Measurements from ENCODE around the gene RASSF1.
"Not testable (repeated sequence)": the region's sequence is repeated elsewhere in the genome, so short reads cannot be mapped to it uniquely, and the experiment has no call there.

RASSF1 gene

DNA sequence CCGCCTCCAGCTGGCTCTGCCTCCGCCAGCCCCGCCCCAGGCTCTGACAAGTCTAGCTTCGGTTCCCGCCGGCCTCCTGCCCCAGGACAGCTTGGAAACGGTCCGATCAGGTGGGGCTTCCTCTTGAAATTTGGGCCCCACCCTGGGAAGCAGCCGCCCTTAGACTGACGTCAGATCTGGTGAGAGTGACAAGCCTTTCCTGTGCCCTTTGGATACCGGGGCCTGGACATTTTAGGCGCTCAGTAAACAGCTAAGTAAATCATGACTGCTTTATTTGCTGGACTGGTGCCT is 41.1 kb downstream of the RASSF1 start:
- no peak for DNase-seq

DNA sequence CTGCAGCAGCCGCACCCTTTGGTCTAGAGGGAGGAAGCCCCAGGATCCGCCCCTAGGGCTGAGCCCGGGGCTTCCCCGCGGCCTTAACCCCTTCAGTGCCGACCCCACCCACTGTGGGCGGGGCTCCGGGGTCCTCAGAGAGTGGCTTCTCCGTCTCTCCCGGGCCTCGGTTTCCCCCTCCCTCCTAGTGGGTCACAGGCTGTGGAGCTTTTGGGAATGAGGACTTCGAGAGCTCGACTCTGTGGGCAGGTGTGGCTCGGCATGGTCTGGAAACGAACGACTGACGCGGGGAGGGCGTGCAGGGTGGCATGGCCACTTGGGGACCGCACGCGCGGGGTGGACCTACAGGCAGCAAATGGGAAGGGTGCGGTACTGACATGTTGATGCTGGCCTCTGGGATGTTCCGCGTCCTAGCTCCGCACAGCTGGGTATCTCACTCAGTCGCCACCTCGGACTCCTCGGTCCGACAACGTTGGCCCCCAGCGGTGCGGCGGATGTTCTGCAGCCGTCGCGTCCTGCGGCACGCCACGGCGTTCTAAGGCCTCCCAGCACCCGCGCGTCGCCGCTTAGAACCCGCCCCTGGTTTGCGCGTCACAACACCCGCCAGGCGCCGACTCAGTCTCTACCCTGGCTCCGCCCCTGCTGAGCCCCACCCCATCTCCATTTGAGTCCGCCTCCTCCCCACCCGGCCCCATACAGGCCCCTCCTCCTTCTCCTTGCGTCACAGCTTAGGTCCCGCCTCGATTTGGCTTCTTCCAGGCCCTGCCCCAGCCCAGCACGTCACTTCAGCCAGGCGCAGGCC is 41.6 kb downstream of the RASSF1 start, which contains the start of the genes HYAL3 and NAA80:
TSS of gene HYAL3 (minus strand) at position 570 of the 802 bp plus-strand sequence. CDS start 3,803 bp downstream, outside the sequence.
TSS of gene NAA80 (minus strand) at position 570 of the 802 bp plus-strand sequence. CDS start 1,942 bp downstream, outside the sequence.
- peak; percentile 93 to 97 (median 93) for DNase-seq

DNA sequence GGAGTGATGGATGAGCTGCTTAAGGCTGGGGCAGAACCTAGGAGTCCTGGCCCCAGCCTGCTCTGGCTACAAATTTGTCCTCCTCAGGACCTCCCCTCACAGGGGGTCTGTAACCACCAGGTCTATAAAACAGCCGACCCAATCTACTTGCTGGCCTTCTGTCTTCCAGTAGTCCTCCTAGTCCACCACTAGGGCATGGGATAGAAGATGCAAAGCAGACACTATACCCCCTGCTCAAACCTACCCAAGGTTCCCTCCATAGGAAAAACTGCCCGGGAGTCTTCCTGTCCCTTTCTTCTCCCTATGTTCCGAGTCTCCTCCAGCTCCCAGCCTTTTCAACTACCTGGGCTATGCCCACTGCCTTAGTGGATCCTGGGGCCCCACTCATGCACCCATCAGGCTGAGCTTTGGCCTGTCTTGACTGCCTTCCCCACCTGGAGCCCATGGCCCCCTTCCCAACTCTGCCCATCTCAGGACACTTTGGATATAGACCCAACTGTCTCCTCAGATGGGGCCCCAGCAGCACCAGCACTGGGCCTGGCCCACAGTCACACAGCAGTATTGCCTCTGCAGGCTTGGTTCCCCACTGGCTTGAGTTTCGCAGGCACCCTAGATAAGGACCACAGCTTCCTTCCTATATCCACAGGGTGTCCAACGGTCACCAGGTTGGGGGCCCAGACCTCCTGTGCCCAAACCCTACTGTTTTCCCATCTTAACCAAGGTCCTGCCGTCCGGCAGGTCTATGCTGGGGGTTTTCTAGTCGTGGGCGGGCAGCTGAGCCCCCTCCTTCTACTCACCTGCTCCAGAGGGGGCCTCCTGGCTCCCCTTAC is 42.5 kb downstream of the RASSF1 start:
- no peak for DNase-seq

DNA sequence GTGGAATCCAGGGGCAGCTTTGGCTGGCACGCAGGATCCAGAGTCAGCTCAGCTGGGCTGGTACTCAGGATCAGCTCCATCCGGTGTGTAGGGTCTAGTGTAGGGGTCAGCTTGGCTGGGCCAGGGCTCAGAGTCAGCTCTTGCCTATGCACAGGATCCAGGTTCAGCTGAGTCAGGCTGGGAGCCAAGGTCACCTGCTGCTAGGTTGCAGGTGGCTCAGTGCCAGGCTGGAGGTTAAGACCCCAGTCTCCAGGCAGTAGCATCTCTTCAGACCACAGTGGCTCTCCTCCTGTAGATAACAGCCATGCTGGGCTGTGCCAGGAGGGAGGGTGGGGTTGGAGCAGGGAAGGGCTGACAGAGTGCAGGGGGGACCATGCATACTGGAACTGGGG is 43.3 kb downstream of the RASSF1 start:
- no peak for DNase-seq

DNA sequence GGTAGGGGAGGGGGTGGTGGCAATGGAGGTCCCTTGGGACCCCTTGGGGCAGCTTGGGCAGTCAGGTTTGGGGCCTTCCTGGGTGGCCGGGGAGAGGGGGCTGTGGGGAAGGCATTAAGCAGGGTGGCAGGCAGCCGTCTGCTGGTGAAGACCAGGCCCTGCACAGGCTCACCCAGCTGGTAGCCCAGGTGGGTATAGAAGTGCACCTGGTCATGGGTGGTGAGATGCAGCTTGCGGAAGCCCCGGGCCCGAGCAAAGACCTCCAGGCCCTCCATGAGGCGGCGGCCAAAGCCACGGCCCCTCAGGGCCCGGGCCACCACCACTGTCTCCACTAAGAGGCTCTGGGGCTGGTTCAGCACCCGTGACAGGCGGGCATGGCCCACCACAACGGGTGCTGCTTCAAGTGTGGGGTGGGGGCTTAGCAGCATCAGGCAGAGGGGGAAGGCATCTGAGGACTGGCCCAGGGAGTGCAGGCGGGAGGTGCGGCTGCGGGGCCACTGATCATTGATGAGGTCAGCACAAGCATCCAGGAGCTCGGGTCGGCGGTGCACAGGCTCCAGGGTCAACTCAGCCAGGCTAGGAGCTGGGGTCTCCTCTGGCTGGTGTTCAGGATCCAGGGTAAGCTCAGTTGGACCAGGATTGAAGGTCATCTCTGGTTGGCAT is 43.8 kb downstream of the RASSF1 start:
- DNase-seq, result no peak

DNA sequence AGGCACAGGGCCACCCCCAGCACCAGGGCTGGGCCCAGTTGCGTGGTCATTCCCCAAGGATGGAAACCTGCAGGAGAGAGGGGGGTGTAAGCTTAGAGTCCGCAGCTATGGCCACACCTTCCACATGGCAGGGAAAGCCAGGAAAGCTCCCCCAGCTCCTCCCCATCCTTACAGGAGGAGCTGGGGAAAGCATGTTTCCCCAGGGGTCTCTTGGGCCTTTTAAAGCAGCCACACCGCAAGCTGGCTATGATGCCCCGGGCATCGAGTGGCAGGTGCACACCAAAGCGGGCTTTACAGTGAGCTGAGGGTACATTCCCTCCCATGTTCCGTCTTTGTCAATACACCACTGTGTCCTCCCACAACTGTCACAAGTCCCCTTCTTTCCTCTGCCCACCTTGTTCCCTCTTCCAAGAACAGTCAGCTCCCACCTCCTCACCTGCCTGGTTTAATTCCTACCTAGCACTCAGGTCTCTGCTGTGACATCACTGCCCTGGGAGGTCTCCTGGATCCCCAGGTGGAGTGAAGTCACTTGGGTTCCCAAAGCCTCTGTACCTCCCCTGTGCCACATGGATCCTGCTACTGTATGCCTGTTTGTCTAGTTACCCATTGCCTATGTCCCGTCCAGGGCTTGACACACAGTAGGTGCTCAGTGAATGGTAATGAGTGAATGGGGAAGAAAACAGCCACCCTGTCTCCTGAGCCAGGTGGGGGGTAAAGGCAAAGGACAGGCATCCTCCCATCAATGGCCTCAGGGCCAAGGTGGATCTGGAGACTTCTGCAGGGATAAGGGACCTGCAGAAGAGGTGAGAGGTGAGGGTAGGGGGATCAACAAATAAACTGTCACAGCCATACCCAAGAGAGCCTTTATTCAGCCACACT is 44.8 kb downstream of the RASSF1 start:
- DNase-seq, result no peak

DNA sequence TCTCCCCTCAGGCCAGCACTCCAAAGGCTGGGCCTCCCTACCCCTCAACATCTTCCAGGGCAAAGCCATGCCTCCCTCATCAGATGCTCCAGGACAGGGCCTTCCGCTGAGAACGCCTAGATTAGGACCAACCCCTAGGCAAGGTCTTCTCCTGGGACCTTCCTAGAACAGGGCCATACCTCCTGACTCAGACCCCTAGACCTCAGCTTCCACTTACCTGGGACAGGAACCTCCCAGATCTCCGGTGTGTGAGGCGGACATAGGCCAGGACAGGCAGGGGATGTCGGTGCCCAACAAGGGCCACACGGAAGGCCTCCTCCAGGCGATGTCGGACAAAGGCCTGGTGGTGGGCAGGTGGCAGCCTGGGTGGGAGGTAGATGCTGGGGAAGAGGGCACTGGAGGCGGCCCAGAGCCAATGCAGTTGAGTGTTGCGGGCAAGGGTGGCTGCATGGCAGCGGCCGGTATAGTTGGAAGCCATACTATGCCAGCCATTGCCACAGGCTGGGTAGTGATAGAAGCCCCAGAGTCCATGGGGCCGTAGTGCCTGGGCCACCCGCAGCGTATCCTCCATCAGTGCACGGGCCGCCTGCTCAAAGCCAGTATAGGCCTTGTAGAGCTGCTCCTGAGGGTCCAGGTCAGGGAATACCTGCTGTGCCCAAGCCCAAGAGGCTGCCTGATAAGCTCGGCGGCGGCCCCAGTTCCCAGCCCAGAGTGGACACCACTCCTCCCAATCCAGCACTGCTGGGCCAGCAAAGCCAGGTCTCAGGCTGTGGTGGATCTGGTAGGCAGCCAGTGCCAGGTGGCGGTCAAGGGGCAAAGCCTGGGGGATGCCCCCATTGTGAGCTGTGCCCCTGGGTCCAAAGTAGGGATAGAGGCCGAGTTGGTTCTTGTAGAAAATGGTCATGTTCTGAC is 45.9 kb downstream of the RASSF1 start:
- no peak for DNase-seq

DNA sequence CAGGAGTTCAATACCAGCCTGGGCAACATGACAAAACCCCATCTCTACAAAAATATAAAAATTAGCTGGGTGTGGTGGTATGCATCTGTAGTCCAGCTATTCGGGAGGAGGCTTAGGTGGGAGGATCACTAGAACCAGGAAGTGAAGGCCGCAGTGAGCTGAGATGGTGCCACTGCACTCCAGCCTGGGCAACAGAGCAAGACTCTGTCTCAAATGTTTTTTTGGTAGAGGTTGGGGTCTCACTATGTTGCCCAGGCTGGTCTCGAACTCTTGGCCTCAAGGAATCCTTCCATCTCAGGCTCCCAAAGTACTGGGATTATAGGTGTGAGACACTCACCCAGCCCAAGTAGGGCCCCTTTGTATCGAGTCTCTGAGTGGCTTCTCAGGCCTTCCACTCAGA is 46.5 kb downstream of the RASSF1 start:
- DNase-seq, result no peak

DNA sequence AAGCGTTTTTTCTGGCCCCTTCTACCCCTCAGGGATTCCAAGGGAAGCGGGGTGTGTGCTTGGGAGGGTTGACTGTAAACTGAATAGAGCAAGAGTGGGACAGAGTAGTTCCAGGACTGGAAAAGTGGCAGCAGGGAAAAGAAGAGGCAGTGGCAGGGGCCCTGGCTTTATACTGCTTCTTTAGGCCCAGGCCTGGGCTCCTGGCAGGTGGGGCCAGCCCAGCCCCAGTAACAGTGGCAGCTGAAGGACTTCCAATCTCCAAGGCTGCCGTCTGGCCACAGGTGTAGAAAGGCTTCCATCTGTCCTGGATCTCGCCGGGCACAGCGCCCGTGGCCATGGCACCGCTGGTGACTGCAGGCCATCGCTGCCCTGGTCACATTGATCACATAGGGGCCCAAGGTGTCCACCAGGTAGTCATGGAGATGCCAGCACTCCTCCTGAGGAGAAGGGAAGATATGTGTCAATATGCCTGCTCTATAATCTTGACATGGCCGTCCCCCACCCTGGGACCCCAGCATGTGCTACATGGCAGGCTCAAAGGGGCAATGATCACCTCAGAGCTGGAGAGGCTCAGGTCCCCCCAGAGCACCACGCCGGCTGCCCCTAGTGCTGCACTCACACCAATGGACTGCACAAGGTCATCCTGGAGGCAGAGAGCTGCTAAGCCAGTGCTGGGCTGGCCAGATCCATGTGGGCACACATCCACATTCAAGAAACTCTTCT is 47.4 kb downstream of the RASSF1 start:
- DNase-seq, result no peak

DNA sequence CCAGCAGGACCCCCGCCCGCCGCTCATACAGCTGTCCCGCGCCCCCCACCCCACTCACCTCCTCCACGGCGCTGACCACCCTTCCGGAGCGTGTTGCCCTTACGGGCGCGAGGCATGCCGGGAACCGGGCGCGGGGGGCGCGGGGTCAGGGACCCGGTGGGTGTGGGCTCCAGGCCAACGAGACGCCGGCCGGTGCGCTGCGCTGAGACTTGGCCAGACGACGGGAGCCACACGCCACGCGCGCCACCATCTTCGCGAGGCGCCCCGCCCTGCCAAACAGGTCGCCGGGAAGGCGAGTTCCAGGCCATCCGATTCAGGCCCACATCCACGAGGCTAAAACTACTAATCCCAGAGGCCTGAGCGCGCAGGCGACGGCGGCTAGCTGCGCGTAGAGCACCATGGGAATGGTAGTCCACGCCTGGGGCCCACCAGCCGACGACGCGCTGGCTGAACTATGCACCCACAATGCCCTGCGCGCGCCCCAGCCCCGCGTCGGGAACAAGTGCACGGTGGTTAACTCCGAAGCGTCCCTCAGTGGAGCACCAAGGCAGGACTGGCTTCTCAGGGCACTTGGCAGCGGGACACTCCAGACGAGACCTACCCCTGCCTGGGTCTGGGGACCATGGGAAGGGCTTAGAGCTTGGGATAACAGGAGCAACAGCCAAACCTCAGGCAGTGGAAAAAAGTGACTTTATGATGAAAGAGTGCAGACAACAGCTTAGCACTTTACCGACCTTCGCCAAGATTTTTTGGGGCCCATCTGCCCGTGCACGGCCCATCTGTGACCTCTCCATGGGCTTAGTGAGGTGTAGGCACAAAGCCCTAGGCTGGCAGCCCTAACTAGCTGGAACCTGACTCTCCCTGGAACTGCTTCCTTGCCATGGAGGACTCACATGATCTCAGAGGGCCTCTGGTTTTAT is 48.2 kb downstream of the RASSF1 start, which contains the start of gene IFRD2:
TSS of gene IFRD2 (minus strand) at position 271 of the 920 bp plus-strand sequence. CDS start at position 116, 155 bp downstream.
- peak; percentile 89 to 95 (median 92) for DNase-seq

DNA sequence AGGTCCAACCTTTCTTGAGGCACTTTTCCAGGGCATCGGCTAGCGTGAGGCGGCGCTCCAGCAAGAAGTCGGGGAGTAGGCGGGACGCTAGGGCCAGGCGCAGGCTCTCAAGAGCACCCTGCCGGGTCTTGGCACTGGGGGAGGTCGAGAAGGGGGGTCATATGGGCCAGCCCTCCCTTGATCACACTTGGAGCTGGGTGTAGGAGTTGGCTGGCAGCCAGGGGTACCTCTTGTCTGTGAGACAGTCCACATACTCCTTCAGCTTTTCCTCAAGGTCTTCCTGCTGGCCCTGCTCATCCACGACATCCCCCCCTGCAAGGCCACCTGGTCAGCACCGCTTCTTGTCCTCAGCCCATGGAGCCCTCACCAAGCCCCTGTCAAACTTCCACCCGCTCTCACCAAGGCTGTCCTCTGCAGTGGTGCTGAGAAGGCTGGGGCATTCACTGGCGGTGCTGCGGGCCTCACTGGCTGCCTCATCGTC is 50.4 kb downstream of the RASSF1 start:
- DNase-seq, result no peak

DNA sequence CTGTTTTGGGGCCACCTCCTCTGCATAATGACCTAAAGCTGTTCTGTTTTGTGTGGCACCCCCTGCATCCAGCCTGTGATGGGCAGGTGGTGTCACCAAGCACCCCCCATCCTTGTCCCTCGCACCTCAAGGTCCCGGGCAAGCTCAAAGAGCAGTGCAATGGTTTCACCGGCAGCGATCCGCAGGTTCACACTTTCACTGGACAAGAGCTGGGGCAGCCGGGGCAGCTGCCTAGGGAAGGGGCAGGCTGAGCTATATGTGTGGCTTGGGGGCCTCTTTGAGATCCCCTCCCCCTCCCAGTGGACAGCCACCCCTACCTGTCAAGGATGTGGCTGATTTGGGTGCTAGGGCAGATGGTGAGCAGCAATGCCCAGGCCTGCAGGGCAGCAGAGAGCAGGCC is 51.5 kb downstream of the RASSF1 start:
- DNase-seq, result no peak

DNA sequence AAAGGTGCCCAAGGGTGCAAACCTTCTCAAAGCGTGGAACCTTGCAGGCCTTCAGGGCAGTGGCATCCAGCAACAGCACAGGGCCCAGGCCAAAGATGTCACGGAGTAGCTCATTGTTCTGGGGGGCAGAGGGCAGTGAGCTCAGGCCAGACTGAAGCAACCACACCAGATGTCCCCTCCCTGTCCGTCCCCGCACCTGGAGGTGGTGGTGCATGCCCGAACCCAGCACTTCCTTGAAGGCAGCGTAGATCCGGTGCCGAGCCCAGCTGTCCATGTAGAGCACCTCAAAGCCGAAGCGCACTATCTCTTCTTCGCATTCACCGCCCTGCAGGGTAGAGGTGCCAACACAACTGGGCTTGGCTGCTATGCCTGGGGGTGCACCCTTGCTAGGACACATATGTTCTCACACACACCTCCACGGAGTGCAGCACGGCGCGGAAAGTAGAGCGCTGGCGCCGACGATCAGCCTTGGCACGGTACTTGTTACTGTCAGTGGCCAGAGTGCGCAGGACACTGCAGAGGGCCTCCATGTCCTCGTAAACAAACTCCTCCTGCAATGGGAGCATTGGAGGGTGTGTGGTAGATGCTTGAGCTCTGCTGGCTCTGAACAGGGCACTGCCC is 52.1 kb downstream of the RASSF1 start:
- DNase-seq, result no peak

DNA sequence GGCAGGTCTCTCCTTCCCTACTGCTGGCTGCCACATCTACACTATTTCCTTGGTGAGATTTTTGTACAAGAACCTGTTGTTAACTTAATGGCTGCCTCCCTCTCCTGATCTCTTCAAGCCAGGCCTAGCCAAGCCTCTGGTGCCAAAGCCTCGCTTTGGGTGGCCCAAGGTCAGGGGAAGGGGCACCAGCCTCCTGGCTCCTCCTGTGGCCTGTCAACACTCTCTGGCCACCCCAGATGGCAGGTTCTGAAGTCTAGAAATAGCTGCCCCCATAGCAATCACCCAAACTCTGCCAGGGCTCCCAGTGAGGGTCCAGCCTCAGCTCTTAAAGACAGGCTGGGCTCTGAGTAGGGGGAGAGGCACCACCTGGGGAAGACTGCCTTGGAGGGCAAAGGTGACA is 53.4 kb downstream of the RASSF1 start:
- DNase-seq, result no peak

DNA sequence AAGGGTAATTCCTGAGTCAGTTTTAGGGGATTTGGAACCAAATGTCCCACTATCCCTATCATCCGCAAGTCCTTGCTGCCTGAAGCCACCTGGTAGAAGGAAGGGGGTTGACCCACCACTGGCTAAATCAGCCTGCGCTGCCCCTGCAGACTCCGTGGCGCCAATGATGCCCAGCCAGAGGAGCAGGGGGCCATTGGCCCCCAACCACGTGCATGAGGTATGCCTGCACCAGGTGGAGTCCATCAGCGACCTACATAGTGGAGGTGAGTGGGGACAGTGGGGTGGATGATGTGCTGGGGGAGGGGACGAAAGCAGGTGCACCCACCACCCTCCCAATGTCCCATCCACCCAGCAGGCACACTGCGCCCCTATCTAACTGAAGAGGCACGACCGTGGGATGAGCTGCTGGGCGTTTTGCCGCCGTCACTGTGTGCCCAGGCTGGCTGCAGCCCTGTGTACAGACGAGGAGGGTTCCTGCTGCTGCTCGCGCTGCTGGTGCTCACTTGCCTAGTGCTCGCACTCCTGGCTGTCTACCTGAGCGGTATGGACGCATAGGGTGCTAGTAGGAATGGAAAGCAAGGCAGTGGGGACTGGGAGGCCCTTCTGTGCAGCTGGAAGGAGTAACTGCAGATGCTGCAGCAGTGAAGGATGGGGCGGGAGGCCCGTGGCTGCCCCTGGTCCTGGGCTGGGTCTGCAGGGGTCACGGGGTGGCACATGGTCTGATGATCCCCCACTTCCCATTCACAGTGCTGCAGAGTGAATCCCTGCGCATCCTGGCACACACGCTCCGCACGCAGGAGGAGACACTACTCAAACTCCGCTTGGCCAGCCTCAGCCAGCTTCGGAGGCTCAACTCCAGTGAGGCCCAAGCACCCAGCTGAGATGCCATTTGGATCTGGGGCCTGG is 54.1 kb downstream of the RASSF1 start:
- DNase-seq, result no peak

DNA sequence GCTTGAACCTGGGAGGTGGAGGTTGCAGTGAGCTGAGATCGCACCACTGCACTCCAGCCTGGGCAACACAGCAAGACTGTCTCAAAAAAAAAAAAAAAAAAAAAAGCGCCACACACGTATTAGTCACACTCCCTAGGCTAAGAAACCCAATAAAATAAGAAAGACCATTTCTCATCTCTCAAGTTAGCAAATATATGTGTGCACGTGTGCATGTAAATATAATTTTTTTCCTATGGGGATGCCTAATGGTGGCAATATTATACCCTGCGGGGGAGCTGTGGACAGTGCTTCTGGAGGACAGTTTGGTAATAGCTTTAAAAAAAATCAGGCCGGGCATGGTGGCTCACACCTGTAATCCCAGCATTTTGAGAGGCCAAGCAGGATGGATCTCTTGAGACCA is 56.5 kb downstream of the RASSF1 start:
- not testable (repeated sequence) for DNase-seq

Measured in NCI-H1417 (cell line).